ENCODE data around the gene NDUFB7.

The NDUFB7 gene

DNA sequence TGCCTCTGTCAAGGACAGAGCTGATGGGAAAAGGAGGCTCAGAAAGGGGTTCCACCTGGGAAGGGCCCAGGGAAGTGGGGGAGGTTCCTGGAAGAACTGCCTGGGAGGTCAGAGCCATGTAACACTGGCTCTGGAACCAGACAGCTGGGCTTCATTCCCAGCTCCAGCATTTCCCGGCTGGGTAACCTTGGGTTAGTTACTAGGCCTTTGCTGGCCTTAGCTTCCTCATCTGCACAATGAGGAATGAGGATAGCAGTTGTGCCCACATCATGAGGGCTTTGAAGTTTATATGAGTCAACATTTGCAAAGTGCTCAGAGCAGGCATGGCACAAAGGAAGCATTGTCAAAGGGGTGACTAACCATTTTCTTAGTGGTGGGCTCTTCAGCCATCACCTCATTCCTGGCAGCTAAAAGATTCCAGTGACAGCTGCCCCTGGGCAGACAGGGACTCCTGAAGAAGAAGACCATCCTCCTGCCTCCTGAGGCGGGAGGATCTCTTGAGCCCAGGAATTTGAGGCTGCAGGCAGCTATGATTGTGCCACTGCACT is 51.9 kb downstream of the NDUFB7 start:
- no peak for DNase-seq

DNA sequence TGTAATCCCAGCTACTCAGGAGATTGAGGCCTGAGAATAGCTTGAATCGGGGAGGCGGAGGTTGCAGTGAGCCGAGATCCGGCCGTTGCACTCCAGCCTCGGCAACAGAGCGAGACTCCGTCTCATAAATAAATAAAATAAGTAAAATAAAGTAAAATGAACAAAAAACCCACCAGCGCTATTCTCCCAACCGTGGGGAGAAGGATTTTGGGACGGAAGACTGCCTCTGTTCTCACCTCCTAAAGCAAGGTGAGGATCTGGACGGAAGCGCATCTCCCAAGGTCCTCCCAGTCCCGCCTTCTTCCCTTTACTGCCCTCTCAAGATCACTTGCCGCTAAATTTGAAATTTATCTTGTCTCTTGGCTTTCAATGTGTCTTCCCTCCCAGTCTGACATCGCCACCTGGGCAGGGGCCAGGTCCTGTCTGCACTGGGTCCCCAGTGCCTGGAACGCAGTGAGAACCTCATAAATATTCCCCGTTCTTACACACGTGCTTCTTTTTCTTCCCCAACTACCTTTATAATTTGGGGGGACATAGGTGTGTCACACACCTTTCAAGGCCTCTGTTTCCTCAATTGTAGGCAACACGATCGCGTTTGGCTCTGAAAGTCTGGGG is 52.5 kb downstream of the NDUFB7 start:
- DNase-seq: no peak

DNA sequence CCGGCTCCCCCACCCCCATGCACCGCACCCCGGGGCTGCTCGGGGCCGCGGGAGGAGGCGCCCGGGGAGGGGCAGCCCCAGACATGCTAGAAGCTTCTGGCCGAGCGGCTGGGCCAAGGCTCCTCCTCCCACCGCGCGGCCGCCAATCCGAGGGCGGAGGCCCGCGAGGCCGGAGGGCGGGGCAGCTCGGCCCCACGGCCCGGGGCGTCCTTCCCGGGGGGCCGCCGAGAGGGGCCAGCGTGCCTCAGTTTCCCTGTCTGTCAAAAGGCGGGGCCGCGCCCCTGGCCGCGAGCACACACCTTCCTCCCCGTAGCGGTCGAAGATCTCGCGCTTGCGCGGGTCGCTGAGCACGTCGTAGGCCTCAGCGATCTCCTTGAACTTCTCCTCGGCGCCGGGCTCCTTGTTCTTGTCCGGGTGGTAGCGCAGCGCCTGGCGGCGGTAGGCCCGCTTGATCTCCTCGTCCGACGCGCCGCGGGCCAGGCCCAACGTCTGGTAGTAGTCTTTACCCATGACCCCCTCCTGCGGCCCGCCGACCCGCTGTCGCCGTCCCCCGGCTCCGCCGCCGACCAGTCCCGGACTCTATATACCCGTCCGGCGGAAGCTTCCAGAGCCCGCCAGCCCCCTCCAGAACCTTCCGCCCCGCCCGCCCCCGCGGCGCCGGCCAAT is 53.9 kb downstream of the NDUFB7 start, which contains the start of gene DNAJB1:
TSS of gene DNAJB1 (minus strand) at position 558 of the 666 bp plus-strand sequence. CDS start at position 510, 48 bp downstream.
- DNase-seq: no peak

DNA sequence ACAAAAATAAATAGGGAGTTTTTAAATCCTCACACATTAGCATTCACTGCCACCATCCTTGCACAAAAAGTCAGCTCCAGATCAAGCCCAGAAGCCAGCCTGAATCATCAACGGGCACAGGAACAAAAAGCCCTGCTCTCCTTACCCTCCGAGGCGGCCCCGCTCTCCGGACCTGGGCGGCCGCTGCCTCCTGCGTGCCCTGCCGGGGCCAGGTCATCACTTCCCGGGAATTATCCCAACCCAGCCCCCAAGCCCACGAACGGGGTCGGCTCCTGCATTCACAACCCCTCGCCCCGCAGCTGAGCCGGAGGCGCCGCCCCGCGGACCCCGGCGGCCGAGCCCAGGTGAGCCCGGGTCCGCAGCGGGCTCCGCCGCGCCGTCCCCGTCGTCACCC is 54.4 kb downstream of the NDUFB7 start:
- no peak for DNase-seq

DNA sequence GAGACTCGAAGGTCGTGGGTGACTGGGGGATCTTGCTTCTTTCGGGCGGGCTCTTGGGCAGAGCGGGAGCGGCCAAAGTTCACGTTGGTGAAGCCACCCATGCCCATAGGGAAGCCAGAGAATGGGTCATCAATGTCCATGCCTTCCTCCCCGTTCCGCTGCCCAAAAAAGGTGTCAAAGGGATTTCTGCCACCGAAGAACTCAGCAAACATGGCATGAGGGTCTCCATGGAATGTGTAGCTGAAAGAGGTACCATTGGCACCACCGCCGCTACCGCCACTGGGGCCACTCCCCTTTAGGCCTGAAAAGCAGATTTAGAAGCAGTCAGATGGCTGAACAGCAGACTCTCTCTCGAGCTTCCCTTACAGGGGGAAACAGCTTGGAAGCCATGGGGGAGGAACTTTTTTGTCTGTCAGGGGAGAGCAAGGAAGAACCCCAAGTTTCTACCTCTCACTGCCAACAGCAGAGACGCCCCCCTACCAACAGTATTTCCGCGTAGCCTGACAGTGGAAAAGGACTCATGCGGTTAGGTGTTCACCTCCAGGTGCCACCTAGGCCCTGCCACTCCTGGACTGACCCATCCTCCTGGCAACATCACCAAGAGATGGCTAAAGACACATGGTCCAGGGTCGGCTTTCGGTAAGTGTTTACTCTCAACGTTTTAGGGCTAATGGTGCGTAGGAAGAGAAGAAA is 55.0 kb downstream of the NDUFB7 start:
- DNase-seq: no peak

Measured in NCI-H748 treated with DMSO at 0.1 percent for 48 hours (cell line).